ENCODE data around the gene ZDHHC24.

Gene ZDHHC24

DNA sequence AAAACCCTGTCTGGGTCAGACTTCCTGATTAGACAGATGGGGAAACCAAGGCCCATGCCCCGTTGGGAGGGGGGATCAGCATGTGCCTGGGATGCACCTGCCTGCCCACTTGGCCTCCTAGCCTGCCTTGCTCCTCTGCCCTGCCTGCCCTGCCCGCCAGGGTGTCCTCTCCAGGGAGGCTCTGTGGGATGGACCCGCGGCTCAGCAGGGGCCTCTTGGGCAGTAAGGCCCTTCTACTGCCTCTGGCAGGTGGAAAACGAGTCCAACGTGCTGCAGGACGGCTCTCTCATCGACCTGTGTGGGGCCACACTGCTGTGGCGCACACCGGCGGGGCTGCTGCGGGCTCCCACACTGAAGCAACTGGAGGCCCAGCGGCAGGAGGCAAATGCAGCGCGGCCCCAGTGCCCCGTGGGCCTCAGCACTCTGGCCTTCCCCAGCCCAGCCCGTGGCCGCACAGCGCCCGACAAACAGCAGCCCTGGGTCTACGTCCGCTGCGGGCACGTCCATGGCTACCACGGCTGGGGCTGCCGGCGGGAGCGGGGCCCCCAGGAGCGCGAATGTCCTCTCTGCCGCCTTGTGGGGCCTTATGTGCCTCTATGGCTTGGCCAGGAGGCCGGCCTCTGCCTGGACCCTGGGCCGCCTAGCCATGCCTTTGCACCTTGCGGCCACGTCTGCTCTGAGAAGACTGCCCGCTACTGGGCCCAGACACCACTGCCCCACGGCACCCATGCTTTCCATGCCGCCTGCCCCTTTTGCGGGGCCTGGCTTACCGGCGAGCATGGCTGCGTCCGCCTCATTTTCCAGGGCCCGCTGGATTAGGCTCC is 70.3 kb downstream of the ZDHHC24 start:
- DNase-seq: no peak

DNA sequence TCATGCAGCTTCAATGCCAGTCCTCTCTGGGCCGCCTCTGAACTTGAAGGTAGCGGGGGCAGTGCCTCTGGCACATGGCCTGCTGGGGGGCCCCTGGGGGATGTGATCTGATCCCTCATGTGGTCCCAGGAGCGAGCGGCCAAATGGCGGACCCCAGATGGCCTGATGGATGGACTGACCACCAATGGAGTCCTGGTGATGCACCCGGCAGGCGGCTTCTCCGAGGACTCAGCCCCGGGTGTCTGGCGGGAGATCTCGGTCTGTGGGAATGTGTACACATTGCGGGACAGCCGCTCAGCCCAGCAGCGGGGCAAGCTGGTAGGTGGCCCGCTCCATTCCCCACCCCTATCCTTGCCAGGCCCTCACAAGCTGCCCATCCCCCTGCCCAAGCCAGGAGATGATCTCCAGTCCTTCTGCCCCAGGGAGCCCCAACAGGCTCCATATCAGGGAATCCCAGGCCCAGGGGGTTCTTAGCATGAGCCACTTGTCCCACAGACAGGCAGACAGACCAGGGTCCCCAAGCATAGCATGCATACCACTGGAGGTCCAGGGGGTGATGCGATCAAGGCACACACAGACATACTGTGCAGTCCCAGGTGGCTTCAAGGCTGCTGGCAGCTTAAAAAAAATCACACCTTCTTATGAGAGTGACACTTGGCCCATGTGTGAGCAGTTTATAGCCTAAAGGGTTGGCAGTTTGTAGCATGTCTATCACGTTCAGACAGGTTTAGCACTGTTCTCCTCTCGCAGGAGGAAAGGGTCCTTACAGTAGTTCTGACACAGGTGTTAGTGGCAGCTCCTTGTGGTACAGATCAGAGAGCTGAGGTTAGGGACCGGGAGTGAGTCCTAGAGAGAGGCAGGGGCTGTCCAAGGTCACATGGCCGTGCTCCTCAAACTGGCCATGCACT is 72.0 kb downstream of the ZDHHC24 start:
- DNase-seq: no peak

DNA sequence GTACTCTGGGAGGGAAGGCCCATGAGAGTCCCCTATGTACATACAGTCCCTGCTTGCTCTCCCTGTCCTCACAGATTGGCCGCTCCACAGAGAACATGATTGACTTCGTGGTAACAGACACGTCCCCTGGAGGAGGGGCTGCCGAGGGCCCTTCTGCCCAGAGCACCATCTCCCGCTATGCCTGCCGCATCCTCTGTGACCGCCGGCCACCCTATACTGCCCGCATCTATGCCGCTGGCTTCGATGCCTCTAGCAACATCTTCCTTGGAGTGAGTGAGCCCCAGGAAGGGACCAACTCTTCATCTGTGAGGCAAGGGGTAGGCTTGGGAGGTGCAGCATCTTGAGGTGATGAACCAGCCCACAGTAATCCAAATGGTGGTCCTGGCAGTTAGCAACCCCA is 72.7 kb downstream of the ZDHHC24 start:
- DNase-seq: no peak

DNA sequence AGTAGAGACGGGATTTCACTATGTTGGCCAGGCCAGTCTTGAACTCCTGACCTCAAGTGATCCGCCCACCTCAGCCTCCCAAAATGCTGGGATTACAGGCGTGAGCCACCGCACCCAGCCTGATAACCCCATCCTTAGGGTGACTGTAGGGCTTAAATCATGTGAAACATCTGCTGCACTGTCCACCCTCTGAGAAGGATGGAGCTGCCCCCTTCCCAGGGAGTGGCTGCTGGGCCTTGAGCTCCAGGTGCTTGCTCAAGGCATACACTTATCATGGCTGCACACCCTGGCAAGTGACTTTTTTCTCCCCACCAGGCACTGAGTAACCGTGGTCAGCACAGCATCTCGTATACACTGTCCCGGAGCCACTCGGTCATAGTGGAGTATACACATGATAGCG is 73.8 kb downstream of the ZDHHC24 start:
- no peak for DNase-seq

DNA sequence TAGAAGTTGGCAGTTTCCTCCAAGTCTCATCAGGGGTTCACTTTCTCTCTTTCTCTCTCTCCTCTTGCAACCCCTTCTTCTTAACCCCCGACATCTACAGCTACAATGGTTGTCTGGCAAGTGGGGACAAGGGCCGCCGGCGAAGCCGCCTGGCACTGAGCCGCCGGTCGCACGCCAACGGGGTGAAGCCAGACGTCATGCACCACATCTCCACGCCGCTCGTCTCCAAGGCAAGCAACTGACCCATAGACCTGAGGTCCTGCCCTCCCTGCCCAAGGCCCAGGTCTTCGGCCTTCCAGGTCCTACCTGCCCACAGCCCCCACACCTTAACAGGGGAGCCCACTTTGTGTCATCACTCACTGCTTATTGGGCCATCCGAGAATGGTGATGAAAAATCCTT is 74.7 kb downstream of the ZDHHC24 start:
- no peak for DNase-seq

Measured in amygdala (tissue), 56 donors.